ENCODE measurements around the gene RACGAP1. TPM values are rescaled to one million over a fixed set of nuclear protein-coding genes. Genes with fewer than 3 reads are reported as not detected.

The RACGAP1 gene
- total and polyA plus RNA-seq, 2 experiments from 2014 or later = 19.0 to 52.8 TPM

GRCh38 chr12:50072198-50072907 lies 47.1 kb upstream of the RACGAP1 start (continued):
- TF ChIP-seq ZNF462 (CRISPR knock-in tag; IDR thresholded peaks at IDR 0.05) (no peak), NANOG (IDR thresholded peaks at IDR 0.05; ENCODE audit: borderline replicate concordance) (no peak), JUNB (IDR thresholded peaks at IDR 0.05; ENCODE audit: unreplicated experiment) (no peak)
- TF ChIP-seq, protein P1, sequence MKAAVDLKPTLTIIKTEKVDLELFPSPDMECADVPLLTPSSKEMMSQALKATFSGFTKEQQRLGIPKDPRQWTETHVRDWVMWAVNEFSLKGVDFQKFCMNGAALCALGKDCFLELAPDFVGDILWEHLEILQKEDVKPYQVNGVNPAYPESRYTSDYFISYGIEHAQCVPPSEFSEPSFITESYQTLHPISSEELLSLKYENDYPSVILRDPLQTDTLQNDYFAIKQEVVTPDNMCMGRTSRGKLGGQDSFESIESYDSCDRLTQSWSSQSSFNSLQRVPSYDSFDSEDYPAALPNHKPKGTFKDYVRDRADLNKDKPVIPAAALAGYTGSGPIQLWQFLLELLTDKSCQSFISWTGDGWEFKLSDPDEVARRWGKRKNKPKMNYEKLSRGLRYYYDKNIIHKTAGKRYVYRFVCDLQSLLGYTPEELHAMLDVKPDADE (IDR thresholded peaks at IDR 0.05) = no peak
- TF ChIP-seq, protein P2, sequence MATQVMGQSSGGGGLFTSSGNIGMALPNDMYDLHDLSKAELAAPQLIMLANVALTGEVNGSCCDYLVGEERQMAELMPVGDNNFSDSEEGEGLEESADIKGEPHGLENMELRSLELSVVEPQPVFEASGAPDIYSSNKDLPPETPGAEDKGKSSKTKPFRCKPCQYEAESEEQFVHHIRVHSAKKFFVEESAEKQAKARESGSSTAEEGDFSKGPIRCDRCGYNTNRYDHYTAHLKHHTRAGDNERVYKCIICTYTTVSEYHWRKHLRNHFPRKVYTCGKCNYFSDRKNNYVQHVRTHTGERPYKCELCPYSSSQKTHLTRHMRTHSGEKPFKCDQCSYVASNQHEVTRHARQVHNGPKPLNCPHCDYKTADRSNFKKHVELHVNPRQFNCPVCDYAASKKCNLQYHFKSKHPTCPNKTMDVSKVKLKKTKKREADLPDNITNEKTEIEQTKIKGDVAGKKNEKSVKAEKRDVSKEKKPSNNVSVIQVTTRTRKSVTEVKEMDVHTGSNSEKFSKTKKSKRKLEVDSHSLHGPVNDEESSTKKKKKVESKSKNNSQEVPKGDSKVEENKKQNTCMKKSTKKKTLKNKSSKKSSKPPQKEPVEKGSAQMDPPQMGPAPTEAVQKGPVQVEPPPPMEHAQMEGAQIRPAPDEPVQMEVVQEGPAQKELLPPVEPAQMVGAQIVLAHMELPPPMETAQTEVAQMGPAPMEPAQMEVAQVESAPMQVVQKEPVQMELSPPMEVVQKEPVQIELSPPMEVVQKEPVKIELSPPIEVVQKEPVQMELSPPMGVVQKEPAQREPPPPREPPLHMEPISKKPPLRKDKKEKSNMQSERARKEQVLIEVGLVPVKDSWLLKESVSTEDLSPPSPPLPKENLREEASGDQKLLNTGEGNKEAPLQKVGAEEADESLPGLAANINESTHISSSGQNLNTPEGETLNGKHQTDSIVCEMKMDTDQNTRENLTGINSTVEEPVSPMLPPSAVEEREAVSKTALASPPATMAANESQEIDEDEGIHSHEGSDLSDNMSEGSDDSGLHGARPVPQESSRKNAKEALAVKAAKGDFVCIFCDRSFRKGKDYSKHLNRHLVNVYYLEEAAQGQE (IDR thresholded peaks at IDR 0.05; ENCODE audit: unreplicated experiment) = no peak

Measured in GM23338 (cell line).